GM12872 (cell line): ENCODE data around the gene BRS3.

Experiments
- TF ChIP-seq, protein P1 (sequence below): IDR thresholded peaks from 3 replicates; pipeline ENCODE4 v1.5.1; 2011; ENCODE audit warnings: low read depth, mild to moderate bottlenecking, low read length, moderate library complexity; ENCODE audit not compliant: insufficient read depth

BRS3 gene

DNA sequence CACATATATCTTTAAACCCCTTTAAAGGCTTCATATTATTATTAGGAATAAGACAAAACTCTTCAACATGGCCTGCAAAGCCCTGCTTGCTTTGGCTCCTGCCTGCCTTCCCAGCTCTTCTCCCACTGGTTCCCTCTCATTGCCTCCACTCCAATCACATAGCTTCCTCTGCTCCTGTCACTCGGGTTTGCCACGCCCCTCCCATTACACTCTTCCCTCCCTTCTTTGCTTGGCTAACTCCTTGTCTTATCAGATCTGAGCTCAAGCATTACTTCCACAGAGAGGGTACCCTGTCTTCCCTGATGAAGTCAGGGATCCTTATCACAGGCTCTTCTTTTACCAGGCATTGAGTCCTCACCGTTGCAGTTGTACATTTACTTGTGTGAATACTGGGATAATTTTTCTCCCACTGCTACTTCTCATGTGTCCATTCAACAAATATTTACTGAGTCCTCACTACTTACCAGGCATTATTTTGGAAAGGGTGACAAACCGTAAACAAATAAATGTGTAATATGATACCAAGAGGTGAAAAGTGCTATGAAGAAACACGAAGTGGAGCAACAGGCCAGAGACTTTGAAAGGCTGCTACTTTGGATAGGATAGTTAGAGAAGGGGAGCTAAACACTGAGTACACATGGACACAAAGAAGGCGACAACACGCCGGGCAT lies 41.0 kb downstream of the BRS3 start:
- TF ChIP-seq, protein P1, sequence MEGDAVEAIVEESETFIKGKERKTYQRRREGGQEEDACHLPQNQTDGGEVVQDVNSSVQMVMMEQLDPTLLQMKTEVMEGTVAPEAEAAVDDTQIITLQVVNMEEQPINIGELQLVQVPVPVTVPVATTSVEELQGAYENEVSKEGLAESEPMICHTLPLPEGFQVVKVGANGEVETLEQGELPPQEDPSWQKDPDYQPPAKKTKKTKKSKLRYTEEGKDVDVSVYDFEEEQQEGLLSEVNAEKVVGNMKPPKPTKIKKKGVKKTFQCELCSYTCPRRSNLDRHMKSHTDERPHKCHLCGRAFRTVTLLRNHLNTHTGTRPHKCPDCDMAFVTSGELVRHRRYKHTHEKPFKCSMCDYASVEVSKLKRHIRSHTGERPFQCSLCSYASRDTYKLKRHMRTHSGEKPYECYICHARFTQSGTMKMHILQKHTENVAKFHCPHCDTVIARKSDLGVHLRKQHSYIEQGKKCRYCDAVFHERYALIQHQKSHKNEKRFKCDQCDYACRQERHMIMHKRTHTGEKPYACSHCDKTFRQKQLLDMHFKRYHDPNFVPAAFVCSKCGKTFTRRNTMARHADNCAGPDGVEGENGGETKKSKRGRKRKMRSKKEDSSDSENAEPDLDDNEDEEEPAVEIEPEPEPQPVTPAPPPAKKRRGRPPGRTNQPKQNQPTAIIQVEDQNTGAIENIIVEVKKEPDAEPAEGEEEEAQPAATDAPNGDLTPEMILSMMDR: no peak

DNA sequence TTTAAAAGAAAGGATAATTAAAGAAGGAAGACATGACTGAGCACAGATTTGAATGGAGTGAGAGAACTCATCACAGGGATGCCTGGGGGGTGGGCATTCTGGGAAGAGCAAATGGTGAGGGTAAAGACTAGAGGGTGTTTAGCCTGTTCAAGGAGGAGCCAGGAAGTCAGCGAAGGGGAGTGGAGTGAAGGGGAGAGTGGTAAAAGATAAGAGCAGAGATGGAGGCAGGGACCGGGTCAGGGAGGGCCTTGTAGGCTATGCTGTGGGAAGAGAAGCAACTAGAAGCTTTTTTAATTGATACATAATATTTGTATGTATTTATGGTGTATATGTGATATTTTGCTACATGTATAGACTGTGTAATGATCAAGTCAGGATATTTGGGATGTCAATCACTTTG lies 42.0 kb downstream of the BRS3 start:
- TF ChIP-seq, protein P1: no peak

DNA sequence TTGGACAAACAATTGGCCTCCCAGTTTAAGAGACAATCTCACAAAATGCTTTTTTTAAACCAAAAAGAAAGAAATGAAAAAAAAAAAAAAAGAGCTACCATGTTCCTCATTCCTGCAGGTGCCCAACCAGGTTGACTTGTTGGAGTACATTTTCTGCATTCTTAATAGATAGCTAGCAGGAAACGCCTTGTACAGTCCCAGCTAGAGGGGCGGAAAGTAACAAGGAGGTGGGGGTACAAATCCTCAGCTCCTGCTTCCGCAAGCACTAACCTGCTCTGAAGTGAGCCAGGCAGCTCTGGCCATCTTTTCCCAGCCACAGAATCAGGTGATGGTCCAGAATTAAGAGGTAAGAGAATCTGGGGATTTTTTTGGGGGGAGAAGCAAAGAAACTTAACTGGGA lies 44.2 kb downstream of the BRS3 start, which contains the start of gene VGLL1:
TSS of gene VGLL1 (plus strand) at position 265 of the 400 bp plus-strand sequence. CDS start 3,806 bp downstream, outside the sequence.
- TF ChIP-seq, protein P1: no peak

DNA sequence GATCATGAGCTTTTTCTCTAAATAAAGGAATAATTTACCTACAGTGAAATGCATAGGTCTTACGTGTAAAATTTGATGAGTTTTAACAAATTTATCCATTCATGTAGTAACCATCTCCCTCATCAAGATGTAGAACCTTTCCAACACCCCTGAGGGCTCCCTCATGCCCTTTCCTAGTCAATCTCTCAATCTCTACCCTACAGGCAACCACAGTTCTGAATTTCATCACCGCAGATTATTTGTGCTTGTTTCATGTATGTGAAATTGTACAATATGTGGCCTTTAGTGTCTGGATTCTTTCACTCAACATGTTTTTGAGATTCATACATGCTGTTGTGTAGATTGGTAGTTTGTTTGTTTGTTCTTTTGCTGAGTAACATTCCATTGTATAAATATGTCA lies 46.4 kb downstream of the BRS3 start:
- TF ChIP-seq, protein P1: no peak

DNA sequence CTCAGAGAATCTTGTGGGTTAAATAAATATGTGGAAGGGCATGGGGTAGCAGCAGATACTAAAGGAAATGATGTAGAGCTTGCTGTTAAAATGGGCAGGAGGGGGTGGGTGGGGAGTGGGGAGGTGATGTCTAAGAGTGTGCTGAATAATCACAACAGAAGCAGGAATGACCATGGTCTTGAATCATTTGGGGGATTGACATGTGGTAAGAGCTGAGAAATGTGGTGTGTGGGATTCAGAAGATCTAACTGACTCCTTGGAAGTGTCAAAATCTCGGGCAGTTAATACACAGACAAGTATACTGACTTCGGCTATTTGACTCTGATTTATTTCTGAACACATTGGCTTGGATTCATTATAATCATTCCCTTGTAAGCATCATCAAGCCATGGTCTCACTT lies 51.1 kb downstream of the BRS3 start:
- TF ChIP-seq, protein P1: no peak

DNA sequence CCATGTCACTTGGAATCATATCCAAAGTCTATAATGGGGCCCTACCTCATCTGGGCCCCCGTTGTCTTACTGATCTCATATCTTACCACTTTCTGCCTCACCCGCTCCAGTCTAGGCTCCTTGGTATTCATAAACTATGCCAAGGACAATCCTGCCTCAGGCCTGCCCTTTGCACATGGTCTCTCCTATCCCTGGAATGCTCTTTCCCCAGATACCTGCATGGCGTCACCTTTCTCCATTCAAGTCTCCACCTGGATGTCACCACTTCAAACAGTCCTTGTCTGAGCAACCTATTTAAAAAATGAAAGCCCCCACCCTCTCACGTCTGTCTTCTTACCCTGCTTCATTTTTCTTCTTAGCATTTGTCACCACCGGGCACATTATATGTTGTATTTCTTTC lies 52.5 kb downstream of the BRS3 start:
- TF ChIP-seq, protein P1: no peak

DNA sequence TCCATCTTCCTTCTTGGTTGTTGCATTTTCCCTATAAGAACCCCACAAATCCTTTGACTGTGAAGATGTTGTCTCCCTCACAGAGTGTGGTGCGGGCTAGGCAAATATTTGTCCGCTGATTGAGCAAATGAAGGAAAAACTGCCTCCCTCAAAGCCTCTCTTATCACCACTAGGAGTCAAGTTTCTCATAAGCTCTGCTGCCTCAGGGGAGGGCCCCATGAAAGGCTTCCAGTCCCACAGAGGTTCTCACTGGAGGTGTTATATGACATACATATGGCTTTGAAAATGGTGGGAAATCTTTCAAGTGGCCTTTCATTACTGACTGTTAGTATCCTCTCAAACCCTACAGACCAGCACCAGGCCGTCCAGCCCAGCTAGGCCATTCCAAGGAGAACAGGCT lies 53.5 kb downstream of the BRS3 start:
- TF ChIP-seq, protein P1: no peak
